PFSK-1 (cell line): ENCODE data around the gene MYOF.

Experiments used
- FOXP2 ChIP-seq: optimal IDR thresholded peaks from 2 replicates; pipeline ENCODE3; 2011; ENCODE audit warnings: borderline replicate concordance, control low read depth, inconsistent platforms; ENCODE audit not compliant: insufficient read depth; ENCODE audit errors: extremely low read length, extremely low read depth
- POLR2AphosphoS5 ChIP-seq: IDR thresholded peaks from 2 replicates; pipeline ENCODE4 v1.6.1; 2012; ENCODE audit warnings: low read depth, mild to moderate bottlenecking, control low read depth, low read length, moderate library complexity
- SIN3A ChIP-seq: IDR thresholded peaks from 2 replicates; pipeline ENCODE4 v1.6.1; 2012; ENCODE audit warnings: mild to moderate bottlenecking, low read length, moderate library complexity, borderline replicate concordance; ENCODE audit not compliant: insufficient read depth
- TAF1 ChIP-seq: IDR thresholded peaks from 2 replicates; pipeline ENCODE4 v1.6.1; 2012; ENCODE audit warnings: low read length, control low read depth, borderline replicate concordance; ENCODE audit not compliant: insufficient read depth
- TF ChIP-seq, protein P1 (sequence below), 2 experiments: IDR thresholded peaks; 2 replicates each; pipeline versions ENCODE4 v1.6.1 to v1.8.0; 2011 to 2012; ENCODE audit warnings: low read depth in 2 of 2, low read length in 2 of 2, control low read depth in 1 of 2, inconsistent platforms in 1 of 2, mild to moderate bottlenecking in 1 of 2, moderate library complexity in 1 of 2; ENCODE audit not compliant: insufficient read depth in 1 of 2

MYOF gene

DNA sequence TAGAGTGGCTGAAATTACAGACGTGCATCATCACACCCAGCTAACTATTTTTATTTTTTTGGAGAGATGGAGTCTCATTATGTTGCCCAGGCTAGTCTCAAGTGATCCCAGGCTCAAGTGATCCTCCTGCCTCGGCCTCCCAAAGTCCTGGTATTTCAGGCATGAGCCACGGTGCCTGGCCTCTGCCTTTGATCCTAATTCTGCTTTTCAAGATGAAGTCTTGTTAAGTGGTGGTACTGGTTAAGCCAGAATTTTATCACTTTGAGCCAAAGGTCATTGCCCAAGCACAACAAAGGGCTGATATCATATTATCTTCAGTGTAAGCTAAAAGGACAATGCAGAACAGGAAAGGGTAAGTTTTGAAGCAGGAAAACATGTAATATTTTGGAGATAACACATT, 64.2 kb downstream of the MYOF start:
- no peak for TF ChIP-seq FOXP2
- TF ChIP-seq POLR2AphosphoS5, result no peak
- TF ChIP-seq, protein P1, sequence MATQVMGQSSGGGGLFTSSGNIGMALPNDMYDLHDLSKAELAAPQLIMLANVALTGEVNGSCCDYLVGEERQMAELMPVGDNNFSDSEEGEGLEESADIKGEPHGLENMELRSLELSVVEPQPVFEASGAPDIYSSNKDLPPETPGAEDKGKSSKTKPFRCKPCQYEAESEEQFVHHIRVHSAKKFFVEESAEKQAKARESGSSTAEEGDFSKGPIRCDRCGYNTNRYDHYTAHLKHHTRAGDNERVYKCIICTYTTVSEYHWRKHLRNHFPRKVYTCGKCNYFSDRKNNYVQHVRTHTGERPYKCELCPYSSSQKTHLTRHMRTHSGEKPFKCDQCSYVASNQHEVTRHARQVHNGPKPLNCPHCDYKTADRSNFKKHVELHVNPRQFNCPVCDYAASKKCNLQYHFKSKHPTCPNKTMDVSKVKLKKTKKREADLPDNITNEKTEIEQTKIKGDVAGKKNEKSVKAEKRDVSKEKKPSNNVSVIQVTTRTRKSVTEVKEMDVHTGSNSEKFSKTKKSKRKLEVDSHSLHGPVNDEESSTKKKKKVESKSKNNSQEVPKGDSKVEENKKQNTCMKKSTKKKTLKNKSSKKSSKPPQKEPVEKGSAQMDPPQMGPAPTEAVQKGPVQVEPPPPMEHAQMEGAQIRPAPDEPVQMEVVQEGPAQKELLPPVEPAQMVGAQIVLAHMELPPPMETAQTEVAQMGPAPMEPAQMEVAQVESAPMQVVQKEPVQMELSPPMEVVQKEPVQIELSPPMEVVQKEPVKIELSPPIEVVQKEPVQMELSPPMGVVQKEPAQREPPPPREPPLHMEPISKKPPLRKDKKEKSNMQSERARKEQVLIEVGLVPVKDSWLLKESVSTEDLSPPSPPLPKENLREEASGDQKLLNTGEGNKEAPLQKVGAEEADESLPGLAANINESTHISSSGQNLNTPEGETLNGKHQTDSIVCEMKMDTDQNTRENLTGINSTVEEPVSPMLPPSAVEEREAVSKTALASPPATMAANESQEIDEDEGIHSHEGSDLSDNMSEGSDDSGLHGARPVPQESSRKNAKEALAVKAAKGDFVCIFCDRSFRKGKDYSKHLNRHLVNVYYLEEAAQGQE (IDR thresholded peaks at IDR 0.05; ENCODE audit: insufficient read depth in 1 of 2, low read depth in 2 of 2, low read length in 2 of 2), result no peak
- TF ChIP-seq TAF1, result no peak
- TF ChIP-seq SIN3A, result no peak

DNA sequence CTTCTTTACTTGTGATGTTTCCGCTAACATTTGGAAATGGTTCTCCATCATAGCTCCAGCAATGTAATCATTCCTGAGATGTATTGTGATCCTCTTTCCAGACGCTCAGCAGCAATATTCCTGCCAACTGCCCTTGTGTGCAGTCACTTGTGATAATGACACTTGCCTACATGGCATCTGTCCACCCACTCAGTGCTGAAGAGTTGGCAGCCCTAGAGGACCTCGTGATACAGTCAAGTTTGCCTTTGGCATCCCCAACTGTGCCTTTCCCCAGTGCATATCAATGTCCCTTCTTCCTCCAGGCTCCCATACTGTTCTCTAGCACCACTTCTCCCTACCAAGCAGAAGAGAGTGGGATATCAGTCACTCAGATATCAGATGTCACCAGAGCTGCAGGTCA, 64.9 kb downstream of the MYOF start:
- no peak for TF ChIP-seq POLR2AphosphoS5
- TF ChIP-seq, protein P1 (IDR thresholded peaks at IDR 0.05; ENCODE audit: insufficient read depth in 1 of 2, low read depth in 2 of 2, low read length in 2 of 2), result peak; percentile 66 to 86

DNA sequence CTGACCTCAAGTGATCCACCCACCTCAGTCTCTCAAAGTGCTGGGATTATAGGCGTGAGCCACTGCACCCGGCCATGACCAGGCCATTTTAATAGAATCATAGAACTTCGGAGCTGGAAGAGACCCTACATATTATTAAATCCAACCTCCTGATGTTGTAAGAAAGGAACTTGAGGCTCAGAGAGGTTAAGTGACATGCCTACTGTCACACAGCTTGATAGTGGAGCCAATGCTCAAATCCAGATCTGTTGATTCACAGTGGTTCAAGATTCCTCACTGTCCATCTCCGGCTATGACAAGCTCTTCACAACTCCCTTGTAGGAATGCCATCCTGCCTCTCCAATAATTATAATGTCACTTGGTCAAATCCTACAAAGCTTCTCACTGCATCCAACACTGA, 65.3 kb downstream of the MYOF start:
- TF ChIP-seq FOXP2 (no peak), POLR2AphosphoS5 (no peak), SIN3A (no peak), TAF1 (no peak)
- TF ChIP-seq, protein P1 (IDR thresholded peaks at IDR 0.05; ENCODE audit: insufficient read depth in 1 of 2, low read depth in 2 of 2, low read length in 2 of 2), result no peak

DNA sequence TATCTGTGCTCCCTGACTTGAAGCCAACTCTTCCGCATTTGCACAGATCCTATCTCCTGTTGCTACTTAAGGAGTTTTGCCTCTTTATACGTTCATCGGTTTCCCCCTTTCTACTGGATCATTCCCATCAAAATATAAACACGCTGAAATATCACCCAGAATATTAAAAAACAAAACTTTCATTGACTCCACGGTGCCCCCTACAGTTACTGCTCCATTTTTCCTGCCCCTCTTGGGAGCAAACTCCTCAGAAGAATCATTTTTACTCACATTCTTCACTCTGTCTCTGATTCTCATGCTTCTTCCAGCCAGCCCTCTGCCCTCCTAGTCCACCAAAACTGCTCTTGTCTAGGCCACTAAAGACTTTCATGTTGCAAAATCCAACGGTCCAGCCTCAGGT, 66.4 kb downstream of the MYOF start:
- TF ChIP-seq FOXP2, result no peak
- TF ChIP-seq, protein P1 (IDR thresholded peaks at IDR 0.05; ENCODE audit: insufficient read depth in 1 of 2, low read depth in 2 of 2, low read length in 2 of 2), result no peak
- TF ChIP-seq POLR2AphosphoS5, result no peak
- no peak for TF ChIP-seq SIN3A
- TF ChIP-seq TAF1, result no peak

DNA sequence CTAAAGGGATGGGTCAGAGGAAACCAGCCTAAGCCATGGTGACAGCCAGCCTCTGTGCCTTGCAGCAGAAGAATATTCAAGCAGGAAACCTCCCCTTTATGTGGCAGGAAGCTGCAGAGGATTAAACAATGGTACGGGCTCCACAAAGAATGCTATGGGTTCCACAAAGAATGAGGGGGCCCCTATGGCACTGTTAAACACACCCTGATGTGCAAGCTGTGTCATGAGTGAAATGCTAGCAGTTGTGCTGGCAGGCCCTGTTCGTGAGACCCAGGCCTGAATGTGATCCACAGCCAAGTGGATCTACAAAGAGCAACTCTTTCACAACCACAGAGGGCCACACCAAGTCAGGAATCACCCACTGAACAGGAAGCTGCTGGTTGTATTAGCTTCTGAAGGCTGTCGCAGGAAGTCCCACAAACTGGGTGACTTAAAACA, 68.9 kb downstream of the MYOF start:
- TF ChIP-seq, protein P1 (IDR thresholded peaks at IDR 0.05; ENCODE audit: insufficient read depth in 1 of 2, low read depth in 2 of 2, low read length in 2 of 2), result no peak
- TF ChIP-seq SIN3A (no peak), POLR2AphosphoS5 (no peak), FOXP2 (no peak), TAF1 (no peak)
